Forelimb muscle (tissue), 1 donor: ENCODE data around the gene DMAC2. TPM values are rescaled to one million over a fixed set of nuclear protein-coding genes. Genes with fewer than 3 reads are reported as not detected.
"Not testable (repeated sequence)": the region's sequence is repeated elsewhere in the genome, so short reads cannot be mapped to it uniquely, and the experiment has no call there.

Source experiments
- DNase-seq: peaks from one replicate; pipeline ENCODE4 v3.0.0-alpha.2; 2013; ENCODE audit warnings: low read depth
- polyA plus RNA-seq: library from polyadenylated mRNA; unstranded; fragments of 120-200 nt; gene quantifications from one replicate; pipeline ENCODE4 v1.2.1, GENCODE V29; 2013; ENCODE audit not compliant: insufficient read length

Gene DMAC2
- polyA plus RNA-seq, 1 donor, result 42.9 TPM

GRCh38 chr19:41442473-41443355, 3.0 kb upstream of the DMAC2 start, which contains the start of gene ERICH4:
TSS of gene ERICH4 (plus strand) at chr19:41443156. CDS start at chr19:41443170, 14 bp downstream.
- DNase-seq, result no peak

GRCh38 chr19:41441321-41441945, 1.7 kb upstream of the DMAC2 start:
- DNase-seq, result no peak

- no peak for DNase-seq
Measured at GRCh38 chr19:41437944-41438574, 1.7 kb downstream of the DMAC2 start.

GRCh38 chr19:41436674-41436951, 3.1 kb downstream of the DMAC2 start:
- no peak for DNase-seq

GRCh38 chr19:41435936-41436673, 3.6 kb downstream of the DMAC2 start:
- DNase-seq, result no peak

- not testable (repeated sequence) for DNase-seq
Measured at GRCh38 chr19:41435376-41435775, 4.3 kb downstream of the DMAC2 start.

GRCh38 chr19:41434450-41434849, 5.3 kb downstream of the DMAC2 start:
- no peak for DNase-seq

GRCh38 chr19:41433171-41433570, 6.5 kb downstream of the DMAC2 start:
- no peak for DNase-seq

- no peak for DNase-seq
Measured at GRCh38 chr19:41431426-41432386, 8.0 kb downstream of the DMAC2 start.

- no peak for DNase-seq
Measured at GRCh38 chr19:41430922-41431321, 8.8 kb downstream of the DMAC2 start.

GRCh38 chr19:41428481-41428859, 11.2 kb downstream of the DMAC2 start:
- DNase-seq, result no peak

- DNase-seq, result no peak
Measured at GRCh38 chr19:41427647-41428480, 11.8 kb downstream of the DMAC2 start.

- DNase-seq, result no peak
Measured at GRCh38 chr19:41426952-41427646, 12.6 kb downstream of the DMAC2 start, which contains the start of gene B3GNT8. TSS of gene B3GNT8 (minus strand) at chr19:41427374. CDS start at chr19:41426778, 596 bp downstream.

- DNase-seq, result no peak
Measured at GRCh38 chr19:41426116-41426841, 13.4 kb downstream of the DMAC2 start.

- no peak for DNase-seq
Measured at GRCh38 chr19:41425174-41426115, 14.3 kb downstream of the DMAC2 start.

GRCh38 chr19:41424335-41425173, 15.2 kb downstream of the DMAC2 start:
- DNase-seq, result no peak
